Thymus (tissue), 14 donors: ENCODE results near the gene NTM. TPM values are rescaled to one million over a fixed set of nuclear protein-coding genes. Genes with fewer than 3 reads are reported as not detected.
"Not testable (repeated sequence)": the region's sequence is repeated elsewhere in the genome, so short reads cannot be mapped to it uniquely, and the experiment has no call there.

ENCODE experiments used
- DNase-seq, 9 donors: peaks; one replicate each; pipeline ENCODE4 v3.0.0-alpha.2; 2013; ENCODE audit warnings: low spot score in 9 of 9, low read depth in 6 of 9, missing footprints in 1 of 9
- H3K27ac ChIP-seq, 2 donors: one replicate each; pipeline ENCODE4 v1.5.1; 2013; ENCODE audit warnings: control low read depth in 1 of 2, low read depth in 1 of 2, low read length in 1 of 2, mild to moderate bottlenecking in 1 of 2, moderate library complexity in 1 of 2
- H3K27me3 ChIP-seq, 2 donors: one replicate each; pipeline ENCODE4 v1.5.1; 2013; ENCODE audit warnings: low read length in 1 of 2; ENCODE audit not compliant: control insufficient read depth in 2 of 2, insufficient read depth in 1 of 2
- H3K36me3 ChIP-seq, 2 donors: one replicate each; pipeline ENCODE4 v1.5.1; 2013; ENCODE audit warnings: low read length in 1 of 2, mild to moderate bottlenecking in 1 of 2, moderate library complexity in 1 of 2; ENCODE audit not compliant: control insufficient read depth in 2 of 2, insufficient read depth in 2 of 2
- H3K4me1 ChIP-seq, 2 donors: one replicate each; pipeline ENCODE4 v1.5.1; 2013; ENCODE audit warnings: low read length in 2 of 2; ENCODE audit not compliant: control insufficient read depth in 2 of 2, insufficient read depth in 2 of 2
- H3K4me3 ChIP-seq, 2 donors: one replicate each; pipeline ENCODE4 v1.5.1; 2013; ENCODE audit warnings: low read length in 2 of 2, control low read depth in 1 of 2, mild to moderate bottlenecking in 1 of 2
- H3K9me3 ChIP-seq, 2 donors: one replicate each; pipeline ENCODE4 v1.5.1; 2013; ENCODE audit warnings: low read length in 1 of 2, mild to moderate bottlenecking in 1 of 2; ENCODE audit not compliant: control insufficient read depth in 2 of 2, insufficient read depth in 1 of 2
- WGBS: extraction: QIAGEN DNeasy Blood & Tissue Kit; methylation state at CpG from one replicate; pipeline ENCODE4 v1.1.7; 2013; 5-methylcytosine and 5-hydroxymethylcytosine counted together
- long read RNA-seq, 10 donors: transcript quantifications; one replicate each; lab custom pipeline, GENCODE V29; 2026
- polyA plus RNA-seq: library from polyadenylated mRNA; stranded (reverse); fragments of 200-250 nt; gene quantifications from one replicate; pipeline ENCODE4 v1.2.3, GENCODE V29; 2013
- total RNA-seq: library from RNA; stranded (reverse); fragments of 120-200 nt; gene quantifications from one replicate; pipeline ENCODE4 v1.2.4, GENCODE V29; 2013
- donor health status: healthy.

Gene NTM
- total RNA-seq (0.47 TPM), polyA plus RNA-seq (0.18 TPM)
- long read RNA-seq, donor 1, result 0 reads
- long read RNA-seq, donor 2, result 0 reads
- long read RNA-seq, donor 3, result 0 reads
- long read RNA-seq, donor 4, result 0 reads
- long read RNA-seq, donor 5, partial matches to known transcripts, result 0 of 1 reads
- long read RNA-seq, donor 5, other reads (novel, unspliced or antisense), result 0 of 1 reads
- long read RNA-seq, donor 6, result 0 reads
- long read RNA-seq, donor 7, partial matches to known transcripts, result 0 of 1 reads
- long read RNA-seq, donor 7, other reads (novel, unspliced or antisense), result 0 of 1 reads
- long read RNA-seq, donor 8, result 0 reads
- long read RNA-seq, donor 9, result 0 reads
- long read RNA-seq, donor 10, result 0 reads

- Histone ChIP-seq H3K4me3 (no peak within 1 kb of the TSS), H3K27me3 (peaks cover 0 to 44% of the 10 kb centered on the region in 2 donors), H3K9me3 (no peaks in the 10 kb centered on the region), H3K27ac (no peak within 1 kb of the TSS), H3K4me1 (no peaks in the 10 kb centered on the region), H3K36me3 (no peaks in the 10 kb centered on the region)
- WGBS, result 74% methylated on average over 7 of the region's 7 CpGs
- DNase-seq, result no peak
Observed at GRCh38 chr11:131370090-131370751, at the start of gene NTM. Gene NTM, plus strand, starts transcription at chr11:131370615.

GRCh38 chr11:131324921-131325570, 45.4 kb upstream of the NTM start:
- H3K27ac ChIP-seq, result no peak overlapping the region
- no peak overlapping the region for H3K4me3 ChIP-seq
- no peaks in the 10 kb centered on the region for H3K4me1 ChIP-seq
- H3K27me3 ChIP-seq, result no peaks in the 10 kb centered on the region
- H3K9me3 ChIP-seq, result no peaks in the 10 kb centered on the region
- DNase-seq, result no peak
- no peaks in the 10 kb centered on the region for H3K36me3 ChIP-seq
- WGBS, result 86% methylated on average over 11 of the region's 11 CpGs

GRCh38 chr11:131326829-131327228, 43.6 kb upstream of the NTM start:
- Histone ChIP-seq H3K36me3 (no peaks in the 10 kb centered on the region), H3K27ac (no peak overlapping the region), H3K27me3 (no peaks in the 10 kb centered on the region), H3K9me3 (no peaks in the 10 kb centered on the region), H3K4me1 (no peaks in the 10 kb centered on the region), H3K4me3 (no peak overlapping the region)
- 44% methylated on average over 4 of the region's 4 CpGs for WGBS
- no peak for DNase-seq

GRCh38 chr11:131327421-131327820, 43.0 kb upstream of the NTM start:
- Histone ChIP-seq H3K27me3 (no peaks in the 10 kb centered on the region), H3K9me3 (no peaks in the 10 kb centered on the region), H3K27ac (no peak overlapping the region), H3K36me3 (no peaks in the 10 kb centered on the region), H3K4me1 (no peaks in the 10 kb centered on the region), H3K4me3 (no peak overlapping the region)
- no peak for DNase-seq
- 79% methylated on average over 5 of the region's 5 CpGs for WGBS

- Histone ChIP-seq H3K36me3 (no peaks in the 10 kb centered on the region), H3K9me3 (no peaks in the 10 kb centered on the region), H3K27ac (no peak overlapping the region), H3K4me3 (no peak overlapping the region), H3K4me1 (no peaks in the 10 kb centered on the region), H3K27me3 (no peaks in the 10 kb centered on the region)
- no peak for DNase-seq
- 91% methylated on average over 3 of the region's 3 CpGs for WGBS
Observed at GRCh38 chr11:131328843-131329242, 41.6 kb upstream of the NTM start.

GRCh38 chr11:131331010-131331409, 39.4 kb upstream of the NTM start:
- Histone ChIP-seq H3K27me3 (no peaks in the 10 kb centered on the region), H3K4me1 (no peaks in the 10 kb centered on the region), H3K9me3 (no peaks in the 10 kb centered on the region), H3K27ac (no peak overlapping the region), H3K36me3 (no peaks in the 10 kb centered on the region), H3K4me3 (no peak overlapping the region)
- no peak for DNase-seq
- 81% methylated on average over 7 of the region's 7 CpGs for WGBS

- Histone ChIP-seq H3K27me3 (no peaks in the 10 kb centered on the region), H3K4me3 (no peak overlapping the region), H3K36me3 (no peaks in the 10 kb centered on the region), H3K4me1 (no peaks in the 10 kb centered on the region), H3K27ac (no peak overlapping the region), H3K9me3 (no peaks in the 10 kb centered on the region)
- no peak for DNase-seq
- WGBS, result 94% methylated on average over 5 of the region's 5 CpGs
Observed at GRCh38 chr11:131331546-131331945, 38.9 kb upstream of the NTM start.

- no peaks in the 10 kb centered on the region for H3K9me3 ChIP-seq
- no peak for DNase-seq
- H3K4me3 ChIP-seq, result no peak overlapping the region
- H3K27ac ChIP-seq, result no peak overlapping the region
- H3K36me3 ChIP-seq, result no peaks in the 10 kb centered on the region
- H3K27me3 ChIP-seq, result no peaks in the 10 kb centered on the region
- H3K4me1 ChIP-seq, result no peaks in the 10 kb centered on the region
Observed at GRCh38 chr11:131334601-131335000, 35.8 kb upstream of the NTM start.

GRCh38 chr11:131341900-131342299, 28.5 kb upstream of the NTM start:
- H3K4me1 ChIP-seq, H3K27me3 ChIP-seq, H3K9me3 ChIP-seq, H3K36me3 ChIP-seq, H3K4me3 ChIP-seq, H3K27ac ChIP-seq, DNase-seq: not testable (repeated sequence)
- WGBS, result 72% methylated on average over 4 of the region's 5 CpGs
